K562 (cell line): ENCODE measurements around the gene PUS3. TPM values are rescaled to one million over a fixed set of nuclear protein-coding genes. Genes with fewer than 3 reads are reported as not detected.

Experiments used
- ATAC-seq: fragments of 200-7000 bp; cut with Tn5 transposase; 3 replicates; pipeline ENCODE4 v1.9.1; 2020; ENCODE audit warnings: moderate library complexity
- BruUV-seq: library from RNA; stranded (reverse); fragments of 400-500 nt; replicated peaks from 2 replicates; lab custom pipeline; 2021; lab: Mats Ljungman, UMichigan
- CTCF ChIA-PET: fragments of 300-600 bp; formaldehyde crosslinking; extraction: SDS; loops from one replicate; lab custom pipeline; 2021; ENCODE audit warnings: low intra/inter-chr PET ratio; lab: Yijun Ruan, JAX
- POLR2A ChIA-PET: fragments of 300-600, 350-650 bp; sonication (Branson Sonifier 250); formaldehyde crosslinking; extraction: SDS; loops from one replicate; lab custom pipeline; 2021; ENCODE audit warnings: antibody characterized with exemption, inconsistent platforms; lab: Yijun Ruan, JAX
- DNase-seq, 4 experiments: peaks; one replicate each; pipeline versions ENCODE4 v3.0.0 to v3.0.0-alpha.2; 2011 to 2018; ENCODE audit warnings: low spot score in 3 of 4, mixed read lengths in 3 of 4; ENCODE audit errors: extremely low read depth in 1 of 4
- FAIRE-seq: peaks from 2 replicates; lab custom pipeline; 2011; peaks lifted over from hg19 to GRCh38; lab: Jason Lieb, UNC
- H2AFZ ChIP-seq: 2 replicates; pipeline ENCODE4 v1.6.0; 2011; ENCODE audit warnings: low read depth, low read length, control low read depth, inconsistent platforms
- H3K27ac ChIP-seq: fragments of 200-600 bp; 3 replicates; pipeline ENCODE4 v1.8.0; 2011; ENCODE audit warnings: low read depth, mild to moderate bottlenecking, control low read depth, inconsistent platforms, low read length, moderate library complexity, mixed read lengths; ENCODE audit errors: extremely low read depth
- H3K27me3 ChIP-seq, 2 experiments: fragments of 300-600 bp in 1 of 2; 2 replicates in 1 of 2; 3 replicates in 1 of 2; pipeline versions ENCODE4 v1.6.0 to v1.8.0; 2011; ENCODE audit warnings: inconsistent platforms in 2 of 2, low read length in 2 of 2, mild to moderate bottlenecking in 1 of 2, mixed read lengths in 1 of 2, moderate library complexity in 1 of 2; ENCODE audit not compliant: control insufficient read depth in 2 of 2, insufficient read depth in 2 of 2
- H3K36me3 ChIP-seq: fragments of 300-600 bp; 3 replicates; pipeline ENCODE4 v1.8.0; 2011; ENCODE audit warnings: mild to moderate bottlenecking, low read length, inconsistent platforms; ENCODE audit not compliant: control insufficient read depth, insufficient read depth
- H3K4me1 ChIP-seq, 2 experiments: fragments of 200-600 bp in 1 of 2; replicated peaks in 1 of 2; 2 replicates in 1 of 2; 3 replicates in 1 of 2; pipeline versions ENCODE4 v1.5.1 to v1.8.0; 2011; ENCODE audit warnings: inconsistent platforms in 2 of 2, low read length in 2 of 2, mild to moderate bottlenecking in 1 of 2, mixed read lengths in 1 of 2, moderate library complexity in 1 of 2; ENCODE audit not compliant: control insufficient read depth in 2 of 2, insufficient read depth in 2 of 2
- H3K4me2 ChIP-seq: 2 replicates; pipeline ENCODE4 v1.6.1; 2011; ENCODE audit warnings: low read length, control low read depth, inconsistent platforms, mixed read lengths; ENCODE audit not compliant: insufficient read depth
- H3K4me3 ChIP-seq: fragments of 200-600 bp; sonication (generic), shearing (Covaris generic); 2 replicates; pipeline ENCODE4 v1.5.1; 2016; ENCODE audit warnings: control low read depth, inconsistent platforms
- H3K79me2 ChIP-seq: fragments of 200-600 bp; 3 replicates; pipeline ENCODE4 v1.8.0; 2011; ENCODE audit warnings: low read length, inconsistent platforms; ENCODE audit not compliant: control insufficient read depth, insufficient read depth
- H3K9ac ChIP-seq, 2 experiments: 2 replicates each; pipeline versions ENCODE4 v1.6.0 to v1.6.1; 2011; ENCODE audit warnings: low read depth in 2 of 2, low read length in 2 of 2, control low read depth in 1 of 2, inconsistent platforms in 1 of 2, mild to moderate bottlenecking in 1 of 2, mixed read lengths in 1 of 2; ENCODE audit not compliant: insufficient read depth in 1 of 2
- H3K9me1 ChIP-seq: one replicate; pipeline ENCODE4 v1.6.0; 2011; ENCODE audit warnings: inconsistent platforms, mild to moderate bottlenecking, low read length, moderate library complexity; ENCODE audit not compliant: control insufficient read depth, insufficient read depth
- H3K9me3 ChIP-seq: replicated peaks from 2 replicates; pipeline ENCODE4 v1.5.1; 2011; ENCODE audit warnings: low read depth, low read length, inconsistent platforms; ENCODE audit not compliant: control insufficient read depth, insufficient read depth
- H4K20me1 ChIP-seq: replicated peaks from 2 replicates; pipeline ENCODE4 v1.6.1; 2011; ENCODE audit warnings: low read length, inconsistent platforms, mixed read lengths; ENCODE audit not compliant: control insufficient read depth, insufficient read depth
- CBFA2T3 ChIP-seq: fragments of 450-650 bp; IDR thresholded peaks from 2 replicates; pipeline ENCODE4 v1.6.1; 2017
- HDAC2 ChIP-seq: fragments of 450-650 bp; IDR thresholded peaks from 2 replicates; pipeline ENCODE4 v1.6.1; 2016; ENCODE audit warnings: mild to moderate bottlenecking
- KAT8 ChIP-seq: fragments of 450-650 bp; IDR thresholded peaks from 2 replicates; pipeline ENCODE4 v1.6.1; 2016; ENCODE audit warnings: low read depth, mild to moderate bottlenecking
- MYNN ChIP-seq, 2 experiments: sonication (generic); formaldehyde crosslinking in 1 of 2; IDR thresholded peaks; 2 replicates each; pipeline versions ENCODE4 v1.5.0 to v1.6.1; 2016 to 2020; ENCODE audit warnings: antibody characterized with exemption in 1 of 2, missing genetic modification reagents in 1 of 2
- NFIC ChIP-seq: fragments of 450-650 bp; IDR thresholded peaks from 2 replicates; pipeline ENCODE4 v1.6.1; 2017; ENCODE audit warnings: mild to moderate bottlenecking, inconsistent platforms
- NR2C2 ChIP-seq, 2 experiments: fragments of 200-800 bp in 1 of 2; sonication (Bioruptor generic) in 1 of 2; sonication (generic) in 1 of 2; formaldehyde crosslinking in 1 of 2; IDR thresholded peaks; 2 replicates each; pipeline versions ENCODE4 v1.6.1 to v1.8.0; 2016 to 2022; ENCODE audit warnings: mild to moderate bottlenecking in 1 of 2, missing compliant biosample characterization in 1 of 2, missing genetic modification characterization in 1 of 2, missing genetic modification reagents in 1 of 2
- TCF3 ChIP-seq: sonication (generic); formaldehyde crosslinking; IDR thresholded peaks from 2 replicates; pipeline ENCODE4 v1.4.0; 2020; ENCODE audit warnings: mild to moderate bottlenecking, missing genetic modification reagents
- XRCC3 ChIP-seq: fragments of 450-650 bp; IDR thresholded peaks from 2 replicates; pipeline ENCODE4 v1.6.1; 2017; ENCODE audit warnings: mild to moderate bottlenecking, moderate library complexity
- YBX1 ChIP-seq: fragments of 450-650 bp; IDR thresholded peaks from 2 replicates; pipeline ENCODE4 v1.7.1; 2016; ENCODE audit warnings: mild to moderate bottlenecking
- YY1 ChIP-seq, 3 experiments: IDR thresholded peaks; 2 replicates each; pipeline ENCODE4 v1.6.1; 2011; ENCODE audit warnings: low read length in 2 of 3, mild to moderate bottlenecking in 2 of 3, moderate library complexity in 2 of 3, borderline replicate concordance in 1 of 3, control low read depth in 1 of 3, low read depth in 1 of 3; ENCODE audit not compliant: insufficient read depth in 3 of 3, insufficient replicate concordance in 2 of 3, control insufficient read depth in 1 of 3, insufficient read length in 1 of 3; ENCODE audit errors: extremely low read depth in 1 of 3
- ZNF175 ChIP-seq: fragments of 200-800 bp; sonication (Bioruptor generic); IDR thresholded peaks from 2 replicates; pipeline ENCODE4 v1.6.1; 2016; ENCODE audit warnings: low read depth, mild to moderate bottlenecking, missing genetic modification characterization, missing compliant biosample characterization
- ZNF586 ChIP-seq: fragments of 450-650 bp; formaldehyde crosslinking; conservative IDR thresholded peaks from 2 replicates; pipeline ENCODE4 v1.4.0; 2020; ENCODE audit warnings: mild to moderate bottlenecking, moderate library complexity
- ZNF589 ChIP-seq: fragments of 200-800 bp; sonication (Bioruptor generic); IDR thresholded peaks from 2 replicates; pipeline ENCODE4 v1.6.1; 2016; ENCODE audit warnings: low read depth, missing genetic modification characterization, missing compliant biosample characterization
- WGBS: fragments of 100-300 bp; shearing (Covaris generic); methylation state at CpG from one replicate; pipeline ENCODE4 v1.1.6; 2016; ENCODE audit warnings: low coverage, mixed read lengths; ENCODE audit not compliant: insufficient coverage; ENCODE audit errors: missing lambda C conversion rate; 5-methylcytosine and 5-hydroxymethylcytosine counted together
- in situ Hi-C: fragments of 300-500 bp; cut with MboI; formaldehyde crosslinking; loops from 4 replicates; pipeline ENCODE4 v1.15.0; 2018; ENCODE audit warnings: inconsistent platforms, mixed read lengths
- intact Hi-C: fragments of 100-400 bp; cut with micrococcal nuclease; formaldehyde crosslinking; loops from 2 replicates; pipeline ENCODE4 v1.14.2; 2022
- polyA plus RNA-seq, 8 experiments: library from polyadenylated mRNA; depleted of rRNA in 4 of 8; stranded (reverse) in 5 of 8; unstranded in 3 of 8; fragments of >200 nt; fragmentation: Nextera tagmentation in 2 of 8; fragmentation: Illumina TruSeq in 1 of 8; extraction: Ambion mirVana in 2 of 8; extraction: Trizol in 1 of 8; gene quantifications; 2 replicates each; pipeline versions ENCODE4 v1.2.1 to v1.2.3, GENCODE V29; 2011 to 2014; ENCODE audit warnings: inconsistent platforms in 1 of 8, missing spikeins in 1 of 8
- total RNA-seq, 7 experiments: library from RNA; depleted of rRNA in 6 of 7; stranded (reverse); fragments of >200 nt in 6 of 7; fragmentation: Illumina TruSeq in 2 of 7; extraction: Trizol in 2 of 7; gene quantifications; 2 replicates each; pipeline versions ENCODE4 v1.2.1 to v1.2.3, GENCODE V29; 2011 to 2021; ENCODE audit warnings: low replicate concordance in 1 of 7
- TF ChIP-seq, protein P1 (sequence below), 2 experiments: IDR thresholded peaks; 2 replicates each; pipeline ENCODE4 v1.6.1; 2012; ENCODE audit warnings: improper control_type of control experiment in 2 of 2, low read depth in 2 of 2, low read length in 2 of 2, borderline replicate concordance in 1 of 2
- TF ChIP-seq, protein P2 (sequence below): fragments of 250-450 bp; sonication (Bioruptor Pico); IDR thresholded peaks from 2 replicates; pipeline ENCODE4 v1.4.0; 2020; ENCODE audit warnings: mild to moderate bottlenecking, moderate library complexity

Gene PUS3
- total and polyA plus RNA-seq, 9 of the 15 experiments (the other 6 are each of a cell fraction or from before 2014, with no cell fraction given) = 16.5 to 49.2 (median 35.9) TPM

DNA sequence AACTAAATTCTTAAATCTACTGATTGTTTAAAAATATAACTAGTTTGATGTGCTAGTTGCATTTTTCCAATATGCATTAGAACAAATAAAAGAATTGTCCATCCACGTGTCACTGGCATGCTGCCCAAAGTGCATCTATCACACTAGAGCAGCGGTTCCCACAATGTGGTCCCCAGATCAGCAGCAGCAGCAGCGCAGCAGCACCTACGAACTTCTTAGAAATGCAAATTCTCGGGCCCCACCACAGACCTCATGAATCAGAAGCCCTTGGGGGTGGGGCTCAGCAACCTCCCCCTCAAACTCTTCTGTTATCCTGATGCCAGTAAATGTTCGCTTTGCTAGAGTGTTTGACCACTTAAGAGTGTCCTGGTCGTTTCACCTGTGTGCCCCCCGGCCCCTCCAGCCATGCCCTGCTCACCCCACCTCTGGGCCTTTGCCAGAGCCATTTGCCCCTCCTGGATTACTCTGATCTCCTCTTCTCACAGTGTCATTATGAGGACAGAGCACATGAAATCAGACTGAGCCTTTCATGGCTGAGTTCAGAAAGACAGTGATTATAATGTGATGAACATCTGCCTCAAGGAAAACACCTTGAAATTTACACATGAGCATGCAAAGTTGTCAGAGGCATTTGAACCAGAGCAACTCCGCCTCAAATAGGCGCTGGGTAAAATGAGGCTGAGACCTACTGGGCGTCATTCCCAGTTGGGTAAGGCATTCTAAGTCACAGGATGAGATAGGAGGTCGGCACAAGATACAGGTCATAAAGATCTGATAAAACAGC, 30.2 kb upstream of the PUS3 start:
- H3K4me2 ChIP-seq = no peak overlapping the region; the same call in 1 of the 2 replicates
- FAIRE-seq = no peak
- BruUV-seq = no TSS peak
- no peak overlapping the region for H3K4me3 ChIP-seq
- peak in 2 of 4 experiments; percentile 29 to 44 for DNase-seq
- no peaks in the 10 kb centered on the region for H3K36me3 ChIP-seq
- in situ Hi-C loops (no loop called here), intact Hi-C loops (no loop called here)
- CTCF ChIA-PET = no interaction called here
- WGBS = 19% methylated on average over 12 of the region's 12 CpGs
- H2AFZ ChIP-seq = peak overlapping the region; percentile 72
- peaks cover 4 to 9% of the 10 kb centered on the region in 2 experiments; a peak in 4 of 5 replicates for H3K4me1 ChIP-seq
- peak; percentile 62 for ATAC-seq
- no peak overlapping the region for H3K9ac ChIP-seq
- no peaks in the 10 kb centered on the region for H4K20me1 ChIP-seq
- POLR2A ChIA-PET = no interaction called here
- no peaks in the 10 kb centered on the region for H3K9me1 ChIP-seq
- no peaks in the 10 kb centered on the region for H3K79me2 ChIP-seq
- peak overlapping the region; percentile 53; the same call in 1 of the 3 replicates for H3K27ac ChIP-seq
- H3K9me3 ChIP-seq = no peaks in the 10 kb centered on the region
- H3K27me3 ChIP-seq = peaks cover 2 to 9% of the 10 kb centered on the region in 2 experiments; a peak in 2 of 5 replicates
- peak; percentile 68; the same call in 1 of the 2 replicates for TF ChIP-seq ZNF175 (CRISPR knock-in tag)
- TF ChIP-seq KAT8 = no peak
- no peak for TF ChIP-seq XRCC3
- TF ChIP-seq TCF3 (CRISPR knock-in tag) = no peak
- 0 out of 2 replicates have a peak, but pooled peaks have one; percentile 55 for TF ChIP-seq ZNF589 (CRISPR knock-in tag)
- TF ChIP-seq CBFA2T3 = 0 out of 2 replicates have a peak, but pooled peaks have one; percentile 20
- TF ChIP-seq, protein P1, sequence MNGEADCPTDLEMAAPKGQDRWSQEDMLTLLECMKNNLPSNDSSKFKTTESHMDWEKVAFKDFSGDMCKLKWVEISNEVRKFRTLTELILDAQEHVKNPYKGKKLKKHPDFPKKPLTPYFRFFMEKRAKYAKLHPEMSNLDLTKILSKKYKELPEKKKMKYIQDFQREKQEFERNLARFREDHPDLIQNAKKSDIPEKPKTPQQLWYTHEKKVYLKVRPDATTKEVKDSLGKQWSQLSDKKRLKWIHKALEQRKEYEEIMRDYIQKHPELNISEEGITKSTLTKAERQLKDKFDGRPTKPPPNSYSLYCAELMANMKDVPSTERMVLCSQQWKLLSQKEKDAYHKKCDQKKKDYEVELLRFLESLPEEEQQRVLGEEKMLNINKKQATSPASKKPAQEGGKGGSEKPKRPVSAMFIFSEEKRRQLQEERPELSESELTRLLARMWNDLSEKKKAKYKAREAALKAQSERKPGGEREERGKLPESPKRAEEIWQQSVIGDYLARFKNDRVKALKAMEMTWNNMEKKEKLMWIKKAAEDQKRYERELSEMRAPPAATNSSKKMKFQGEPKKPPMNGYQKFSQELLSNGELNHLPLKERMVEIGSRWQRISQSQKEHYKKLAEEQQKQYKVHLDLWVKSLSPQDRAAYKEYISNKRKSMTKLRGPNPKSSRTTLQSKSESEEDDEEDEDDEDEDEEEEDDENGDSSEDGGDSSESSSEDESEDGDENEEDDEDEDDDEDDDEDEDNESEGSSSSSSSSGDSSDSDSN (IDR thresholded peaks at IDR 0.05; ENCODE audit: borderline replicate concordance in 1 of 2, low read depth in 2 of 2, low read length in 2 of 2) = no peak
- TF ChIP-seq HDAC2 = no peak
- no peak for TF ChIP-seq YBX1
- no peak for TF ChIP-seq NR2C2 (CRISPR knock-in tag; IDR thresholded peaks at IDR 0.05)
- peak; percentile 25; the same call in 1 of the 2 replicates for TF ChIP-seq NR2C2 (tag; IDR thresholded peaks at IDR 0.05)
- TF ChIP-seq, protein P2, sequence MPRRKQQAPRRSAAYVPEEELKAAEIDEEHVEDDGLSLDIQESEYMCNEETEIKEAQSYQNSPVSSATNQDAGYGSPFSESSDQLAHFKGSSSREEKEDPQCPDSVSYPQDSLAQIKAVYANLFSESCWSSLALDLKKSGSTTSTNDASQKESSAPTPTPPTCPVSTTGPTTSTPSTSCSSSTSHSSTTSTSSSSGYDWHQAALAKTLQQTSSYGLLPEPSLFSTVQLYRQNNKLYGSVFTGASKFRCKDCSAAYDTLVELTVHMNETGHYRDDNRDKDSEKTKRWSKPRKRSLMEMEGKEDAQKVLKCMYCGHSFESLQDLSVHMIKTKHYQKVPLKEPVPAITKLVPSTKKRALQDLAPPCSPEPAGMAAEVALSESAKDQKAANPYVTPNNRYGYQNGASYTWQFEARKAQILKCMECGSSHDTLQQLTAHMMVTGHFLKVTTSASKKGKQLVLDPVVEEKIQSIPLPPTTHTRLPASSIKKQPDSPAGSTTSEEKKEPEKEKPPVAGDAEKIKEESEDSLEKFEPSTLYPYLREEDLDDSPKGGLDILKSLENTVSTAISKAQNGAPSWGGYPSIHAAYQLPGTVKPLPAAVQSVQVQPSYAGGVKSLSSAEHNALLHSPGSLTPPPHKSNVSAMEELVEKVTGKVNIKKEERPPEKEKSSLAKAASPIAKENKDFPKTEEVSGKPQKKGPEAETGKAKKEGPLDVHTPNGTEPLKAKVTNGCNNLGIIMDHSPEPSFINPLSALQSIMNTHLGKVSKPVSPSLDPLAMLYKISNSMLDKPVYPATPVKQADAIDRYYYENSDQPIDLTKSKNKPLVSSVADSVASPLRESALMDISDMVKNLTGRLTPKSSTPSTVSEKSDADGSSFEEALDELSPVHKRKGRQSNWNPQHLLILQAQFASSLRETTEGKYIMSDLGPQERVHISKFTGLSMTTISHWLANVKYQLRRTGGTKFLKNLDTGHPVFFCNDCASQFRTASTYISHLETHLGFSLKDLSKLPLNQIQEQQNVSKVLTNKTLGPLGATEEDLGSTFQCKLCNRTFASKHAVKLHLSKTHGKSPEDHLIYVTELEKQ (CRISPR knock-in tag) = no peak
- no peak for TF ChIP-seq MYNN (IDR thresholded peaks at IDR 0.05)
- no peak for TF ChIP-seq MYNN (CRISPR knock-in tag; IDR thresholded peaks at IDR 0.05)
- peak; percentile 59 for TF ChIP-seq NFIC
- TF ChIP-seq ZNF586 = no peak
- TF ChIP-seq YY1 (IDR thresholded peaks at IDR 0.05; ENCODE audit: borderline replicate concordance in 1 of 3, control insufficient read depth in 1 of 3, extremely low read depth in 1 of 3, insufficient read depth in 3 of 3, insufficient read length in 1 of 3, insufficient replicate concordance in 2 of 3, low read depth in 1 of 3, low read length in 2 of 3) = no peak
